GM19467 (cell line): ENCODE measurements around the gene MARCHF9.
"Not testable (repeated sequence)": the region's sequence is repeated elsewhere in the genome, so short reads cannot be mapped to it uniquely, and the experiment has no call there.

Source experiments
- ATAC-seq: cut with Tn5 transposase; IDR thresholded peaks from one replicate; pipeline ENCODE4 v1.9.1; 2021; ENCODE audit warnings: mild to moderate bottlenecking, moderate library complexity; ENCODE audit not compliant: unreplicated experiment

Gene MARCHF9

GRCh38 chr12:57767876-57768275 lies 13.0 kb downstream of the MARCHF9 start:
- no peak for ATAC-seq

- no peak for ATAC-seq
Measured at GRCh38 chr12:57769594-57769993, 14.7 kb downstream of the MARCHF9 start.

DNA sequence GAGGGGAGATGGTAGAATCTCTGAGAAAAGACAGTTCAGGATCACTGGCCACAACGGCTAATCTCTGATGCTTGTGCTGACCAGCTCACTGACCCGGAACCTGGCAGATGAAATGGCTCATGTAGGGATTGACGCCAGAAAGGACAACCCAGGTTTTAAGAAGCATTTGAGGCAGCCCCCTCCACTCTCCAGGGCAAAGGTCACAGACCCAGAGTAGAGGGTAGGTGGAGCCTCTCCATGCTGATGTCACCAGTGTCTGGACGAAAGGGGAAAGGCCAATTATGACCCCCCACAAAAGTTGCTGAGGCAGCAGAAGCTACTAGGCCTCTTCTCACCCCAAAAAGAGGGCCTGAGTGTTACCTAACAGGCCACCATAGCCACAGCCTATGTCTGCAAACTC lies 15.8 kb downstream of the MARCHF9 start:
- no peak for ATAC-seq

- ATAC-seq, result peak; percentile 58
Measured at GRCh38 chr12:57771236-57771872, 16.5 kb downstream of the MARCHF9 start.

GRCh38 chr12:57771873-57772428 lies 17.0 kb downstream of the MARCHF9 start, which contains the start of gene METTL1:
METTL1 (minus strand) TSS chr12:57772105; CDS start chr12:57772083, 22 bp downstream.
- ATAC-seq, result peak; percentile 82

GRCh38 chr12:57772429-57773322 lies 17.8 kb downstream of the MARCHF9 start, which contains the start of gene EEF1AKMT3:
EEF1AKMT3 (plus strand) TSS chr12:57772614; CDS start chr12:57772725, 111 bp downstream.
- no peak for ATAC-seq

- not testable (repeated sequence) for ATAC-seq
Measured at GRCh38 chr12:57774634-57775033, 19.7 kb downstream of the MARCHF9 start.

- ATAC-seq, result no peak
Measured at GRCh38 chr12:57775044-57775443, 20.1 kb downstream of the MARCHF9 start.

GRCh38 chr12:57775563-57776246 lies 20.8 kb downstream of the MARCHF9 start:
- ATAC-seq, result no peak

DNA sequence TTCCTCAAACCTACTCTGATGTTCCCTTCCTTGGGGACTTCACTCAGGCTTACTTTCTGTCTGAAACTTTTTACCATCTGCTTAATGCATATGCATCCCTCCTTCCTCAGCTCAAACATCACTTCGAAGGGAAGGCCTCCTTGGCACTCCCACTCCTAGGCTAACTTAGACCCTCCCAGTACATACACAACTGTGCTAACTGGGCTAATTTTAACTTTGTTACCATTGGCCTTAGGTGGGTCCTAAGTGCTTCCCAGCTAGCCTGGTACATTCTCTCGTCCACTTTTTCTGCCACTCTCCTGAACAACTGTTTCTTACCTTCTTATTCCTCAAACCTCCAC lies 21.3 kb downstream of the MARCHF9 start:
- ATAC-seq, result no peak

GRCh38 chr12:57777367-57777766 lies 22.5 kb downstream of the MARCHF9 start:
- ATAC-seq, result no peak

- ATAC-seq, result no peak
Measured at GRCh38 chr12:57777911-57778310, 23.0 kb downstream of the MARCHF9 start.

GRCh38 chr12:57779736-57780135 lies 24.8 kb downstream of the MARCHF9 start:
- no peak for ATAC-seq

DNA sequence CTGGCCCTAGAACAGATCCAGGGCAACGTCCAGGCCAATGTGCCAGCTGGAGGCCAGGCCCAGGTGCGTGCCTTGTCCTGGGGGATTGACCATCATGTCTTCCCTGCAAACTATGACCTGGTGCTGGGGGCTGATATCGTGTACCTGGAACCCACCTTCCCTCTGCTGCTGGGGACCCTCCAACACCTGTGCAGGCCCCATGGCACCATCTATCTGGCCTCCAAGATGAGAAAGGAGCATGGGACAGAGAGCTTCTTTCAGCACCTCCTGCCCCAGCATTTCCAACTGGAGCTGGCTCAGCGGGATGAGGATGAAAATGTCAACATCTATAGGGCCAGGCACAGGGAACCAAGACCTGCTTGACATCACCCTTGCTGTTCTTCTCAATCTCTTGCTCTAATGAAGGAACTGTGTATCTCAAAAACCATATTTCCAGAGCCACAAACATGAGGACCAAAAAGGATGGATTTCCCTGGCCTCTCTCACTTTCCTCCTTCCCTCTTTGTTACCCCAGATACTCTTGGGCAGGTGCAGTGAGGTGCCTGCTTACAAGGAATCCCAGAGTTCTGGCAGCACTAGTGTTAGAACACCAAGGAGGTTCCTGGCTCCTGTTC lies 25.5 kb downstream of the MARCHF9 start:
- no peak for ATAC-seq

DNA sequence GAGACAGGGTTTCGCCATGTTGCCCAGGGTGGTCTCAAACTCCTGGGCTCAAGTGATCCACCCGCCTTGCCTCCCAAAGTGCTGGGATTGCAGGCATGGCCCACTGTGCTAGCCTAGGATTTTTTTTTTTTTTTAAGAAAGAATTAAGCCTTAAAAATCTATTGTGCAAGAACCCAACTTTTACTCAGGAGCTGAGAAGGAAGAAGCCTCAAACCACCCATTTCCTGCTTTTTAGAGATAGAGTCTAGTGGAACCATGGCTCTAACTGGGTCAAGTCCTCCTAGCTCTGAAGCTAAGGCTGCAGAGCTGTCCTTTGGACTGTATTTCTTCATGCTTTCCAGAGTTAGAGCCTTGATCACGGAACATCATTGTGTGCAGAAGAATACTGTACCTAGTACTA lies 26.3 kb downstream of the MARCHF9 start:
- no peak for ATAC-seq

- no peak for ATAC-seq
Measured at GRCh38 chr12:57781801-57782200, 26.9 kb downstream of the MARCHF9 start.

- ATAC-seq, result no peak
Measured at GRCh38 chr12:57782243-57782607, 27.3 kb downstream of the MARCHF9 start.

DNA sequence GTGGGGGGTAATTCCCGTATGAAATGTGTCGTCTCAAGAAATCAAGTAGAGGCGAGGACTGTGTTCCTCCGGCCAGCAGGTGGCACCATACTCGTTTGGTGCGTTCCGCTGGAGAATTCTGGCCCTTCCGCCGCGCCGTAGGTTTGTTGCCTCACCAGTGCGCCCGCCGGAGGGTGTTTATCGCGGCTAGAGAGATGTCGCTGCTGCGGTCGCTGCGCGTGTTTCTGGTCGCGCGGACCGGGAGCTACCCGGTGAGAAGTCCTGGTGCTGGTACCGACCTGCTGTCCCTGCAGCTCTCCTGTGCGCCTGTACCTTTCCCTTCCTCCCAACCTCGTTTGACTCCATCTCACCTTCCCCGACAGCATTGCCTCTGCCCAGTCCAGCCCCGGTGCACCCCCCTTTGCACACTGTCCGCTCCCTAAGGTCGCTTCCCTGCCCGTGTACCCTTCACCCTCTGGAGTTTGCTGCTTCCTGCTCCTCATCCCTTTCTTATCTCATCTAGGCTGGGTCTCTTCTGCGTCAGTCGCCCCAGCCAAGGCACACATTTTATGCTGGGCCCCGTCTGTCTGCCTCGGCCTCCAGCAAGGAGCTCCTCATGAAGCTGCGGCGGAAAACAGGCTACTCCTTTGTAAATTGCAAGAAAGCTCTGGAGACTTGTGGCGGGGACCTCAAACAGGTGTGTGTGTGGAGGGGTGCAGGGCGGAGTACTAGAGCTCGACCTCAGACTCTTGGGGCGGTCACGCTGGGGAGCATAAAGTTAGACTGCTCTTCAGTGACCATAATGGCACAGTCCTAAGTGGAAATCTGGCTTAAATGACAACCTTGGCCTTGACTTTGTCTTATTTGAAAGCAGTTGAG lies 27.9 kb downstream of the MARCHF9 start, which contains the start of gene TSFM:
TSS of gene TSFM (plus strand) at position 180 of the 858 bp plus-strand sequence. CDS start at position 195, 15 bp downstream.
- ATAC-seq, result peak; percentile 74

DNA sequence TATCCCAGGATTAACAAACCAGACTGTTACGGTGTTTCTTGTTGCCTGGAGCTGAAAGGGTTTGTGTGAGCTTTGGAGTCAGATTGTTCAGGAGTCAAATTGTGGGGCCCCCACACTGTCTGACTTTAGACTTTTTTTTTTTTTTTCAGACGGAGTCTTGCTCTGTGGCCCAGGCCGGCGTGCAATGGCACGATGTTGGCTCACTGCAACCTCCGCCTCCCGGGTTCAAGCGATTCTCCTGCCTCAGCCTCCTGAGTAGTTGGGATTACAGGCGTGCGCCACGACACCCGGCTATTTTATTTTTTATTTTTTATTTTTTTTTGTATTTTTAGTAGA lies 28.5 kb downstream of the MARCHF9 start:
- ATAC-seq, result no peak

GRCh38 chr12:57783861-57784260 lies 29.0 kb downstream of the MARCHF9 start:
- ATAC-seq, result no peak
